Measurements from ENCODE around the gene GPR37L1. TPM values are rescaled to one million over a fixed set of nuclear protein-coding genes. Genes with fewer than 3 reads are reported as not detected.
A peak's percentile ranks its signal among the peaks of the same experiment; 100 is the strongest.

GPR37L1 gene
- total RNA-seq, 5 donors from 2014 or later (not counting 1 experiment from before 2014, with no cell fraction given) = not detected

- ChIA-PET CTCF (interaction anchor here (0.6 to 1.9 kb wide), 22 partner anchors 8 to 565 kb away, joined by 3 to 11 read pairs (median 4); partner anchors contain the start of genes ARL8A (in 1 of the 2) and UBE2T (in 1 of the 2)), POLR2A (interaction anchor here (0.5 to 0.7 kb wide), 3 partner anchors 9 to 885 kb away, joined by 3 read pairs; no protein-coding TSS in a partner anchor)
- Histone ChIP-seq H3K4me1 (ENCODE audit: control insufficient read depth in 1 of 2, extremely low read depth in 1 of 2, insufficient read depth in 2 of 2, low read length in 2 of 2) (peaks cover 20 to 59% of the 10 kb centered on the region in 2 experiments), H3K4me3 (ENCODE audit: control insufficient read depth in 1 of 2, extremely low read depth in 1 of 2, low read length in 1 of 2) (no peak overlapping the region), H3K9me3 (no peaks in the 10 kb centered on the region), H3K27me3 (replicated peaks in 1 of 2; ENCODE audit: control insufficient read depth in 2 of 2, extremely low read depth in 1 of 2, insufficient read depth in 2 of 2, low read length in 1 of 2) (no peaks in the 10 kb centered on the region), H3K27ac (ENCODE audit: low read length) (peak overlapping the region; percentile 53), H3K36me3 (ENCODE audit: control insufficient read depth in 2 of 2, extremely low read depth in 1 of 2, insufficient read depth in 1 of 2, low read length in 1 of 2) (peaks cover 25 to 84% of the 10 kb centered on the region in 2 donors)
- H3K27ac Mint-ChIP-seq = peak overlapping the region; percentile 85 to 89
- H3K36me3 Mint-ChIP-seq = peaks cover 32% of the 10 kb centered on the region
- peak in 30 of 35 experiments; percentile 32 to 77 (median 48) for DNase-seq
- H3K4me3 Mint-ChIP-seq = no peak overlapping the region
- peak; percentile 59 to 73 (median 68) for ATAC-seq (replicated peaks in 1 of 4)
- no peaks in the 10 kb centered on the region for H3K9me3 Mint-ChIP-seq
- 61% methylated on average over 7 of the region's 11 CpGs for WGBS (ENCODE audit: insufficient coverage)
- peaks cover 50 to 61% (median 54%) of the 10 kb centered on the region in 3 donors for H3K4me1 Mint-ChIP-seq
- H3K27me3 Mint-ChIP-seq = no peaks in the 10 kb centered on the region
Measured at GRCh38 chr1:202154766-202155477, 32.2 kb downstream of the GPR37L1 start.

DNA sequence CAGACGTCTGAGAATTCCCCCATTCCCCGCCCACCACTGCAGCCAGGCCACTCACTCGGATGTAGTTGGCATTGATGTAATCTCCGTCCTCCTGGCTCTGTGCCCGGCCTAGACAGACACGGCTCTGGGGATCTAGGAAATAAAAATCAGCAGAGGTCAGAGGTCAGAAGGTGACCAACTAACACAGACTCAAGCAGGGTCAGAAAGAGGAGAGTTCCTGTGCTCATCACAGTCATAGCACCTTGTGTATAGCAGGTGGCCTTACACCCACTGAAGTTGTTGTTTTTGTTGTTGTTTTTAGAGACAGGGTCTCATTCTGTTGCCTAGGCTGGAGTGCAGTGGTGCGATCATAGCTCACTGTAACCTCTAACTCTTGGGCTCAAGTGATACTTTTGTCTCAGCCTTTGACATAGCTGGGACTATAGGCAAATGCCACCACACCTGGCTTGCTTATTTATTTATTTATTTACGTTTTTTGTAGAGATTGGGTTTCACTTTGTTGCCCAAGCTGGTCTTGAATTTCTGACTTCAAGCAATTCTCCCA is 32.8 kb downstream of the GPR37L1 start:
- peak in 1 of 35 experiments; percentile 34 for DNase-seq
- ChIA-PET POLR2A (interaction anchor here (0.5 to 0.7 kb wide), 3 partner anchors 8 to 186 kb away, joined by 3 to 6 read pairs (median 3); partner anchors contain the start of gene UBE2T (in 1 of the 2)), CTCF (interaction anchor here (0.6 to 1.9 kb wide), 20 partner anchors 7 to 564 kb away, joined by 3 to 11 read pairs (median 5); partner anchors contain the start of genes ARL8A (in 1 of the 2) and UBE2T (in 1 of the 2))
- H3K36me3 Mint-ChIP-seq = peaks cover 31% of the 10 kb centered on the region
- Histone ChIP-seq H3K27me3 (replicated peaks in 1 of 2; ENCODE audit: control insufficient read depth in 2 of 2, extremely low read depth in 1 of 2, insufficient read depth in 2 of 2, low read length in 1 of 2) (no peaks in the 10 kb centered on the region), H3K4me1 (ENCODE audit: control insufficient read depth in 1 of 2, extremely low read depth in 1 of 2, insufficient read depth in 2 of 2, low read length in 2 of 2) (peaks cover 20 to 65% of the 10 kb centered on the region in 2 experiments), H3K4me3 (ENCODE audit: control insufficient read depth in 1 of 2, extremely low read depth in 1 of 2, low read length in 1 of 2) (no peak overlapping the region), H3K27ac (ENCODE audit: low read length) (peak overlapping the region; percentile 53), H3K9me3 (no peaks in the 10 kb centered on the region), H3K36me3 (ENCODE audit: control insufficient read depth in 2 of 2, extremely low read depth in 1 of 2, insufficient read depth in 1 of 2, low read length in 1 of 2) (peaks cover 20 to 78% of the 10 kb centered on the region in 2 donors)
- no peak for ATAC-seq (replicated peaks in 1 of 4)
- peak overlapping the region in 1 of 3 donors; percentile 24 for H3K4me3 Mint-ChIP-seq
- H3K27me3 Mint-ChIP-seq = no peaks in the 10 kb centered on the region
- H3K4me1 Mint-ChIP-seq = peaks cover 53 to 65% (median 60%) of the 10 kb centered on the region in 3 donors
- 68% methylated on average over 5 of the region's 8 CpGs for WGBS (ENCODE audit: insufficient coverage)
- H3K27ac Mint-ChIP-seq = peak overlapping the region; percentile 85 to 89
- H3K9me3 Mint-ChIP-seq = no peaks in the 10 kb centered on the region

DNA sequence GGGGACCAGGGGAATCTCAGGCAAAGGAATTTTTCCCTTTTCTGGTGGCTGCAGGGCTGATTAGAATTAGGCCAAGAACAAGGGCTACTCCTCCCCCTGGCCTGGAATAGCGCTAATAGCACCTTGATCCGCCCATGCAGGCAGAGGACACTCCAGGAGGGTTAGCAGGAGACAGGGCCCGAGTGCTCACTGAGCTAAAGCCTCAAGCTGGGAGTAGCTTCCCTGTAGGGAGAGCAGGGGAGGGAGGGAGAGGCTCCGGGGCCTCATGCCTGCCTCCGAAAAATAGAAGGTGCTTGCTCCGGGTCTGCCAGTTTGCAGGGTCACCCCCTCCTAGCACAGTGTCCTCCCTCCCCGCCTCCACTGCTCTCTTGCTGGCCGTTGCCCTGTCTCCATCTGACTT is 33.9 kb downstream of the GPR37L1 start:
- peak overlapping the region; percentile 38 to 89 for H3K27ac Mint-ChIP-seq
- H3K27ac ChIP-seq (ENCODE audit: low read length) = peak overlapping the region; percentile 16
- peaks cover 28 to 75% of the 10 kb centered on the region in 2 experiments for H3K4me1 ChIP-seq (ENCODE audit: control insufficient read depth in 1 of 2, extremely low read depth in 1 of 2, insufficient read depth in 2 of 2, low read length in 2 of 2)
- H3K4me3 ChIP-seq (ENCODE audit: control insufficient read depth in 1 of 2, extremely low read depth in 1 of 2, low read length in 1 of 2) = no peak overlapping the region
- H3K9me3 Mint-ChIP-seq = no peaks in the 10 kb centered on the region
- ChIA-PET POLR2A (interaction anchor here in 1 of 2 donors (0.7 kb wide), 1 partner anchor 64 kb away, joined by 8 read pairs; no protein-coding TSS in a partner anchor), CTCF (interaction anchor here in 1 of 2 donors (0.6 kb wide), 1 partner anchor 18 kb away, joined by 4 read pairs; no protein-coding TSS in a partner anchor)
- no peaks in the 10 kb centered on the region for H3K9me3 ChIP-seq
- H3K36me3 Mint-ChIP-seq = peaks cover 22% of the 10 kb centered on the region
- peaks cover 62 to 70% (median 63%) of the 10 kb centered on the region in 3 donors for H3K4me1 Mint-ChIP-seq
- H3K27me3 ChIP-seq (replicated peaks in 1 of 2; ENCODE audit: control insufficient read depth in 2 of 2, extremely low read depth in 1 of 2, insufficient read depth in 2 of 2, low read length in 1 of 2) = no peaks in the 10 kb centered on the region
- no peak for ATAC-seq (replicated peaks in 1 of 4)
- peak overlapping the region in 1 of 3 donors; percentile 92 for H3K4me3 Mint-ChIP-seq
- H3K27me3 Mint-ChIP-seq = no peaks in the 10 kb centered on the region
- 79% methylated on average over 3 of the region's 8 CpGs for WGBS (ENCODE audit: insufficient coverage)
- DNase-seq = no peak
- H3K36me3 ChIP-seq (ENCODE audit: control insufficient read depth in 2 of 2, extremely low read depth in 1 of 2, insufficient read depth in 1 of 2, low read length in 1 of 2) = peaks cover 18 to 67% of the 10 kb centered on the region in 2 donors

GRCh38 chr1:202157945-202158344 is 35.2 kb downstream of the GPR37L1 start:
- DNase-seq (no peak), ATAC-seq (replicated peaks in 1 of 4) (no peak)
- CTCF ChIA-PET = no interaction called here
- H3K9me3 ChIP-seq = no peaks in the 10 kb centered on the region
- 70% methylated on average over 6 of the region's 10 CpGs for WGBS (ENCODE audit: insufficient coverage)
- H3K27me3 ChIP-seq (replicated peaks in 1 of 2; ENCODE audit: control insufficient read depth in 2 of 2, extremely low read depth in 1 of 2, insufficient read depth in 2 of 2, low read length in 1 of 2) = no peaks in the 10 kb centered on the region
- peak overlapping the region; percentile 6 to 92 (median 92) for H3K4me3 Mint-ChIP-seq
- POLR2A ChIA-PET = no interaction called here
- H3K27me3 Mint-ChIP-seq = no peaks in the 10 kb centered on the region
- peaks cover 22% of the 10 kb centered on the region for H3K36me3 Mint-ChIP-seq
- no peak overlapping the region for H3K4me3 ChIP-seq (ENCODE audit: control insufficient read depth in 1 of 2, extremely low read depth in 1 of 2, low read length in 1 of 2)
- peaks cover 18 to 54% of the 10 kb centered on the region in 2 donors for H3K36me3 ChIP-seq (ENCODE audit: control insufficient read depth in 2 of 2, extremely low read depth in 1 of 2, insufficient read depth in 1 of 2, low read length in 1 of 2)
- no peaks in the 10 kb centered on the region for H3K9me3 Mint-ChIP-seq
- peaks cover 74 to 83% (median 77%) of the 10 kb centered on the region in 3 donors for H3K4me1 Mint-ChIP-seq
- H3K4me1 ChIP-seq (ENCODE audit: control insufficient read depth in 1 of 2, extremely low read depth in 1 of 2, insufficient read depth in 2 of 2, low read length in 2 of 2) = peaks cover 41 to 89% of the 10 kb centered on the region in 2 experiments
- H3K27ac ChIP-seq (ENCODE audit: low read length) = peak overlapping the region; percentile 95
- H3K27ac Mint-ChIP-seq = peak overlapping the region; percentile 99

DNA sequence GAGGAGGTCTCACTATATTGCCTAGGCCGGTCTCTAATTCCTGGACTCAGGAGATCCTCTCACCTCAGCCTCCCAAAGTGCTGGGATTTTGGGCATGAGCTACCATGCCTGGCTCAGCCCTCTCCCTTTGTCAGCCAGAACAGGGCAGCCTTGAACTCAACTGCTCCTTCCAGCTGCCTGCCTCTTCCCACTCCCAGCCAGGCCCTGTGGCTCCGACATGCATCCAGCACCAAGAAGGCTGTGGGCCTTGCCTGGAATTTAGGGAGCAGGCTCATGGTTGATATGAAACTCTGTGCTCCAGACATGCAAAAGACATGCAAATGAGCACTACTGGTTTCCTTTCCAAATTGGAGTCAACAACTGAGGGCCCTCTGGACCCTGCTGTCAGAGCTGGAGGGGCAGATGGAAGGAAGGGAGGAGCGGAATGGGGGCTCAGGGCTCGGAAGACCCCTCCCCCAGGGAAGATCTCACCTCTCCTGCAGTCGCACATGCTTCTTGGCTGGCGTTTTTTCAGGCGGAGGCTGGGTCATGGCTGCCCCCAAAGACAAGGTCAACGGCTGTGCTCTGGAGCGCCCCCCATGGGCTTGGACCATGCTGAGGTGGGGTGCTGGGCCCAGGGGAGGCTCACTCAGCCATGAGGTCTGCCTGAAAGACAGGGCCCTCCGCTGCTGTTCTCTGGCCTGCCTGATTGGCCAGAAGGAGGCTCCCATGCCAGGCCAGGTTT is 36.3 kb downstream of the GPR37L1 start:
- peaks cover 85 to 89% (median 85%) of the 10 kb centered on the region in 3 donors for H3K4me1 Mint-ChIP-seq
- peak overlapping the region; percentile 72 to 95 for H3K4me3 ChIP-seq (ENCODE audit: control insufficient read depth in 1 of 2, extremely low read depth in 1 of 2, low read length in 1 of 2)
- no peaks in the 10 kb centered on the region for H3K9me3 Mint-ChIP-seq
- H3K27me3 ChIP-seq (replicated peaks in 1 of 2; ENCODE audit: control insufficient read depth in 2 of 2, extremely low read depth in 1 of 2, insufficient read depth in 2 of 2, low read length in 1 of 2) = no peaks in the 10 kb centered on the region
- ChIA-PET CTCF (interaction anchor here (0.7 to 1.6 kb wide), 2 partner anchors 16 to 42 kb away, joined by 5 to 9 read pairs; no protein-coding TSS in a partner anchor), POLR2A (no interaction called here)
- peak overlapping the region; percentile 99 for H3K27ac Mint-ChIP-seq
- H3K27me3 Mint-ChIP-seq = no peaks in the 10 kb centered on the region
- peaks cover 15% of the 10 kb centered on the region for H3K36me3 Mint-ChIP-seq
- H3K27ac ChIP-seq (ENCODE audit: low read length) = peak overlapping the region; percentile 95
- ATAC-seq (replicated peaks in 1 of 4) = no peak
- H3K4me3 Mint-ChIP-seq = peak overlapping the region; percentile 90 to 92 (median 92)
- peak in 1 of 35 experiments; percentile 29 for DNase-seq
- WGBS (ENCODE audit: insufficient coverage) = 14% methylated on average over 9 of the region's 10 CpGs
- peaks cover 12 to 43% of the 10 kb centered on the region in 2 donors for H3K36me3 ChIP-seq (ENCODE audit: control insufficient read depth in 2 of 2, extremely low read depth in 1 of 2, insufficient read depth in 1 of 2, low read length in 1 of 2)
- H3K9me3 ChIP-seq = no peaks in the 10 kb centered on the region
- peaks cover 49 to 95% of the 10 kb centered on the region in 2 experiments for H3K4me1 ChIP-seq (ENCODE audit: control insufficient read depth in 1 of 2, extremely low read depth in 1 of 2, insufficient read depth in 2 of 2, low read length in 2 of 2)
